Body of pancreas (tissue), 4 donors: ENCODE results near the gene NOX3.

ENCODE experiments used
- POLR2A ChIP-seq, 3 donors: fragments of 450-650 bp; IDR thresholded peaks; one replicate each; pipeline ENCODE4 v1.6.1; 2016; ENCODE audit warnings: antibody characterized with exemption in 3 of 3, mild to moderate bottlenecking in 2 of 3
- TF ChIP-seq, protein P1 (sequence below), 7 experiments: fragments of 450-650 bp in 4 of 7; fragments of 200-600 bp in 3 of 7; sonication (generic) in 3 of 7; IDR thresholded peaks; one replicate each; pipeline ENCODE4 v1.5.1; 2016 to 2019; ENCODE audit warnings: antibody characterized with exemption in 7 of 7

DNA sequence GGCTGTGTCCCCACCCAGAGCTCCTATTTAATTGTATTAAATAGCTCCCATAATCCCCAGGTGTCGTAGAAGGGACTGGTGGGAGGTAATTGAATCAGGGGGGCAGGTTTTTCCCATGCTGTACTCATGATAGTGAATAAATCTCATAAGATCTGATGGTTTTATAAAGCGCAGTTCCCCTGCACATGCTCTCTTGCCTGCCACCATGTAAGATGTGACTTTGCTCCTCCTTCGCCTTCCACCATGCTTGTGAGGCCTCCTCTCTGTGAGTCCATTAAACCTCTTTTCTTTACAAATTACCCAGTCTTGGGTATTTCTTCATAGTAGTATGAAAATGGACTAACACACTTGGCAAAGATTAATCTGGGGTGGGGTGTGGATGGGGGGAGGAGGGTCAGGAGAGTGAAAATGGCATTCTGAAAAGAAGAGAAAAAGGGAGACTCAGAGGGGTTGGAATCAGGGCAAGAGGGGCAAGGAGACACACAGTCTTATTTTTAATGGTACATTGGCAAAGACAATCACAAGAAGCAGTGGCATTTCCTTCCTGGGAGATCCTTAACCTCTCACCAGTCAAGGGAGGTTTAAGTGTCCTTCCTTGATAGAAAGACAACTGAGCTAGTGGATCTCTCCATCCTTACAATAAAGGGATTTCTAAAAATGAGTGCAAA, 37.5 kb upstream of the NOX3 start:
- TF ChIP-seq, protein P1, sequence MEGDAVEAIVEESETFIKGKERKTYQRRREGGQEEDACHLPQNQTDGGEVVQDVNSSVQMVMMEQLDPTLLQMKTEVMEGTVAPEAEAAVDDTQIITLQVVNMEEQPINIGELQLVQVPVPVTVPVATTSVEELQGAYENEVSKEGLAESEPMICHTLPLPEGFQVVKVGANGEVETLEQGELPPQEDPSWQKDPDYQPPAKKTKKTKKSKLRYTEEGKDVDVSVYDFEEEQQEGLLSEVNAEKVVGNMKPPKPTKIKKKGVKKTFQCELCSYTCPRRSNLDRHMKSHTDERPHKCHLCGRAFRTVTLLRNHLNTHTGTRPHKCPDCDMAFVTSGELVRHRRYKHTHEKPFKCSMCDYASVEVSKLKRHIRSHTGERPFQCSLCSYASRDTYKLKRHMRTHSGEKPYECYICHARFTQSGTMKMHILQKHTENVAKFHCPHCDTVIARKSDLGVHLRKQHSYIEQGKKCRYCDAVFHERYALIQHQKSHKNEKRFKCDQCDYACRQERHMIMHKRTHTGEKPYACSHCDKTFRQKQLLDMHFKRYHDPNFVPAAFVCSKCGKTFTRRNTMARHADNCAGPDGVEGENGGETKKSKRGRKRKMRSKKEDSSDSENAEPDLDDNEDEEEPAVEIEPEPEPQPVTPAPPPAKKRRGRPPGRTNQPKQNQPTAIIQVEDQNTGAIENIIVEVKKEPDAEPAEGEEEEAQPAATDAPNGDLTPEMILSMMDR (IDR thresholded peaks at IDR 0.05): no peak
- TF ChIP-seq POLR2A (IDR thresholded peaks at IDR 0.05): no peak
